Fibroblast of villous mesenchyme (primary cell): ENCODE data around the gene CYREN. TPM values are rescaled to one million over a fixed set of nuclear protein-coding genes. Genes with fewer than 3 reads are reported as not detected.
"Not testable (repeated sequence)": the region's sequence is repeated elsewhere in the genome, so short reads cannot be mapped to it uniquely, and the experiment has no call there.

Experiments used
- DNase-seq: peaks from one replicate; pipeline ENCODE4 v3.0.0-alpha.2; 2010; ENCODE audit warnings: low read depth
- H3K4me3 ChIP-seq: 2 replicates; pipeline ENCODE4 v1.5.1; 2011; ENCODE audit warnings: low read depth, mild to moderate bottlenecking, low read length
- CTCF ChIP-seq: IDR thresholded peaks from 2 replicates; pipeline ENCODE4 v1.5.1; 2012; ENCODE audit warnings: low read depth, mild to moderate bottlenecking, low read length; ENCODE audit not compliant: insufficient read depth
- small RNA-seq: library from RNA; depleted of rRNA; stranded (forward); fragments of <200 nt; gene quantifications from one replicate; pipeline ENCODE3, GENCODE V24; 2012
- total RNA-seq: library from RNA; depleted of rRNA; stranded (reverse); fragments of >200 nt; gene quantifications from 2 replicates; pipeline ENCODE4 v1.2.3, GENCODE V29; 2012

The CYREN gene
- total RNA-seq, 1 donor: 34.1 TPM

GRCh38 chr7:135128931-135129330 lies 41.6 kb downstream of the CYREN start:
- DNase-seq: no peak
- H3K4me3 ChIP-seq: no peak overlapping the region
- no peak for TF ChIP-seq CTCF

- not testable (repeated sequence) for H3K4me3 ChIP-seq, DNase-seq
Measured at GRCh38 chr7:135124631-135125030, 45.9 kb downstream of the CYREN start.

- no peak for TF ChIP-seq CTCF
- no peak overlapping the region for H3K4me3 ChIP-seq
- no peak for DNase-seq
Measured at GRCh38 chr7:135121868-135122267, 48.6 kb downstream of the CYREN start.

- no peak overlapping the region for H3K4me3 ChIP-seq
- DNase-seq: no peak
- no peak for TF ChIP-seq CTCF
Measured at GRCh38 chr7:135117096-135117495, 53.4 kb downstream of the CYREN start.

Small RNA genes lying within 50 kb of the gene (small RNA-seq; reads per million reads assigned to genes)
- gene MIR6509: 0.28 reads per million

Other genes with a start within 250 kb of the CYREN start
- 1.3 and 1.6 TPM in 2 replicates for gene AGBL3, start 184.2 kb downstream of the CYREN start, total RNA-seq
- 3.5 and 5.2 TPM in 2 replicates for gene TMEM140, start 22.6 kb downstream of the CYREN start, total RNA-seq
- 4.3 and 5.8 TPM in 2 replicates for gene WDR91, start 40.8 kb upstream of the CYREN start, total RNA-seq
- gene STRA8, start 63.1 kb upstream of the CYREN start, total RNA-seq: not detected in 2 replicates